HEK293 (cell line): ENCODE results near the gene TARS3.

Experiments
- KLF16 ChIP-seq: fragments of 450-650 bp; formaldehyde crosslinking; IDR thresholded peaks from 2 replicates; pipeline ENCODE4 v1.5.1; 2017; ENCODE audit warnings: missing biosample characterization, missing genetic modification characterization
- SCRT2 ChIP-seq: fragments of 450-650 bp; formaldehyde crosslinking; IDR thresholded peaks from 2 replicates; pipeline ENCODE4 v1.5.1; 2016; ENCODE audit warnings: missing biosample characterization, missing genetic modification characterization
- SETDB1 ChIP-seq: IDR thresholded peaks from one replicate; pipeline ENCODE4 v1.6.1; 2017; ENCODE audit warnings: mild to moderate bottlenecking, low read length, moderate library complexity, mixed read lengths; ENCODE audit not compliant: insufficient read length
- ZNF433 ChIP-seq: fragments of 450-650 bp; formaldehyde crosslinking; IDR thresholded peaks from 2 replicates; pipeline ENCODE4 v1.5.1; 2016; ENCODE audit warnings: missing biosample characterization, missing genetic modification characterization, low read depth
- ZNF776 ChIP-seq: fragments of 450-650 bp; formaldehyde crosslinking; IDR thresholded peaks from 2 replicates; pipeline ENCODE4 v1.5.0; 2017; ENCODE audit warnings: missing biosample characterization, missing genetic modification characterization, borderline replicate concordance
- TF ChIP-seq, protein P1 (sequence below): fragments of 450-650 bp; formaldehyde crosslinking; IDR thresholded peaks from 2 replicates; pipeline ENCODE4 v1.5.1; 2016; ENCODE audit warnings: missing biosample characterization, missing genetic modification characterization
- TF ChIP-seq, protein P2 (sequence below): IDR thresholded peaks from 2 replicates; pipeline ENCODE4 v1.6.1; 2011; ENCODE audit warnings: mild to moderate bottlenecking, low read depth, low read length, borderline replicate concordance
- TF ChIP-seq, protein P3 (sequence below): fragments of 450-650 bp; formaldehyde crosslinking; IDR thresholded peaks from 2 replicates; pipeline ENCODE4 v1.5.1; 2016; ENCODE audit warnings: missing biosample characterization, missing genetic modification characterization
- TF ChIP-seq, protein P4 (sequence below): fragments of 450-650 bp; IDR thresholded peaks from 2 replicates; pipeline ENCODE4 v1.5.1; 2018; ENCODE audit warnings: missing biosample characterization, mild to moderate bottlenecking, missing genetic modification characterization
- TF ChIP-seq, protein P5 (sequence below): fragments of 450-650 bp; formaldehyde crosslinking; IDR thresholded peaks from 2 replicates; pipeline ENCODE4 v1.5.1; 2016; ENCODE audit warnings: missing biosample characterization, missing genetic modification characterization

DNA sequence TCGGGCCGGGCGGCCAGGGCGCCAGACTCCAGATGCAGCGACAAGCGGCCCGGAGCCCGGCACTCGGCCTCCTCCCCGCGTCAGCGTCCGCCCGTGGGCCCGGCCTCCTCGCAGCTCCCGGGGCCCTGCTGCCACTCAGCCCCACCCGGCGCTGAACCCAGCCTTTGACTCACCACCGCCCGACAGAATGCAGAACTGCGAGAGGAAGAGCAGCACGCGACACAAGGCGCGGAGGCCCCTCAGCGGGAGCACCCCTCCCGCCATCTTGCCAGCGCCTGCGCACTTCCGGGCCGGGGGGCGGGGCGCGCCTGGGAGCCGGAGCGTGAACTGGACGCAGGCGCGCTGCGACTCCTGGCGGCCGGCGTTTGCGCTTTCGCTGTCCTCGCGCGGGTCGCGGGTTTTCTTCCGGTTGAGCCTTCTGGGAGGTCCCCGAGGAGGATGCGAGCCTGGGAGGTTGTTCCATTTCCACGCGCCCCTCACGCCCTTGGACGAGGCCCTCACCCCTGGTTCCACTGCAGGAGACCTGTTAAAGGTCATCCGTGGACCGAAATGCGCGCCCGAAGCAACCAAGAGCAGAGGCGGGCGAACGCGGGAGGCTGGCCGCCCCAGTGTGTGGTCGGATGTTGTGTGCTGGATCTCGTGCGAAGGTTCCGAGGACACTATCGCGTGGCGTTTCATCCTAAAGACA lies 72.0 kb downstream of the TARS3 start, which contains the start of gene TM2D3:
- TF ChIP-seq SETDB1 (no peak), KLF16 (tag by site-specific recombination) (peak; percentile 83), ZNF776 (no peak), ZNF433 (no peak), SCRT2 (no peak)
- TF ChIP-seq, protein P1, sequence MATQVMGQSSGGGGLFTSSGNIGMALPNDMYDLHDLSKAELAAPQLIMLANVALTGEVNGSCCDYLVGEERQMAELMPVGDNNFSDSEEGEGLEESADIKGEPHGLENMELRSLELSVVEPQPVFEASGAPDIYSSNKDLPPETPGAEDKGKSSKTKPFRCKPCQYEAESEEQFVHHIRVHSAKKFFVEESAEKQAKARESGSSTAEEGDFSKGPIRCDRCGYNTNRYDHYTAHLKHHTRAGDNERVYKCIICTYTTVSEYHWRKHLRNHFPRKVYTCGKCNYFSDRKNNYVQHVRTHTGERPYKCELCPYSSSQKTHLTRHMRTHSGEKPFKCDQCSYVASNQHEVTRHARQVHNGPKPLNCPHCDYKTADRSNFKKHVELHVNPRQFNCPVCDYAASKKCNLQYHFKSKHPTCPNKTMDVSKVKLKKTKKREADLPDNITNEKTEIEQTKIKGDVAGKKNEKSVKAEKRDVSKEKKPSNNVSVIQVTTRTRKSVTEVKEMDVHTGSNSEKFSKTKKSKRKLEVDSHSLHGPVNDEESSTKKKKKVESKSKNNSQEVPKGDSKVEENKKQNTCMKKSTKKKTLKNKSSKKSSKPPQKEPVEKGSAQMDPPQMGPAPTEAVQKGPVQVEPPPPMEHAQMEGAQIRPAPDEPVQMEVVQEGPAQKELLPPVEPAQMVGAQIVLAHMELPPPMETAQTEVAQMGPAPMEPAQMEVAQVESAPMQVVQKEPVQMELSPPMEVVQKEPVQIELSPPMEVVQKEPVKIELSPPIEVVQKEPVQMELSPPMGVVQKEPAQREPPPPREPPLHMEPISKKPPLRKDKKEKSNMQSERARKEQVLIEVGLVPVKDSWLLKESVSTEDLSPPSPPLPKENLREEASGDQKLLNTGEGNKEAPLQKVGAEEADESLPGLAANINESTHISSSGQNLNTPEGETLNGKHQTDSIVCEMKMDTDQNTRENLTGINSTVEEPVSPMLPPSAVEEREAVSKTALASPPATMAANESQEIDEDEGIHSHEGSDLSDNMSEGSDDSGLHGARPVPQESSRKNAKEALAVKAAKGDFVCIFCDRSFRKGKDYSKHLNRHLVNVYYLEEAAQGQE (tag by site-specific recombination), result no peak
- TF ChIP-seq, protein P2, sequence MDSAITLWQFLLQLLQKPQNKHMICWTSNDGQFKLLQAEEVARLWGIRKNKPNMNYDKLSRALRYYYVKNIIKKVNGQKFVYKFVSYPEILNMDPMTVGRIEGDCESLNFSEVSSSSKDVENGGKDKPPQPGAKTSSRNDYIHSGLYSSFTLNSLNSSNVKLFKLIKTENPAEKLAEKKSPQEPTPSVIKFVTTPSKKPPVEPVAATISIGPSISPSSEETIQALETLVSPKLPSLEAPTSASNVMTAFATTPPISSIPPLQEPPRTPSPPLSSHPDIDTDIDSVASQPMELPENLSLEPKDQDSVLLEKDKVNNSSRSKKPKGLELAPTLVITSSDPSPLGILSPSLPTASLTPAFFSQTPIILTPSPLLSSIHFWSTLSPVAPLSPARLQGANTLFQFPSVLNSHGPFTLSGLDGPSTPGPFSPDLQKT, result peak; percentile 90; the same call in 1 of the 2 replicates
- TF ChIP-seq, protein P3, sequence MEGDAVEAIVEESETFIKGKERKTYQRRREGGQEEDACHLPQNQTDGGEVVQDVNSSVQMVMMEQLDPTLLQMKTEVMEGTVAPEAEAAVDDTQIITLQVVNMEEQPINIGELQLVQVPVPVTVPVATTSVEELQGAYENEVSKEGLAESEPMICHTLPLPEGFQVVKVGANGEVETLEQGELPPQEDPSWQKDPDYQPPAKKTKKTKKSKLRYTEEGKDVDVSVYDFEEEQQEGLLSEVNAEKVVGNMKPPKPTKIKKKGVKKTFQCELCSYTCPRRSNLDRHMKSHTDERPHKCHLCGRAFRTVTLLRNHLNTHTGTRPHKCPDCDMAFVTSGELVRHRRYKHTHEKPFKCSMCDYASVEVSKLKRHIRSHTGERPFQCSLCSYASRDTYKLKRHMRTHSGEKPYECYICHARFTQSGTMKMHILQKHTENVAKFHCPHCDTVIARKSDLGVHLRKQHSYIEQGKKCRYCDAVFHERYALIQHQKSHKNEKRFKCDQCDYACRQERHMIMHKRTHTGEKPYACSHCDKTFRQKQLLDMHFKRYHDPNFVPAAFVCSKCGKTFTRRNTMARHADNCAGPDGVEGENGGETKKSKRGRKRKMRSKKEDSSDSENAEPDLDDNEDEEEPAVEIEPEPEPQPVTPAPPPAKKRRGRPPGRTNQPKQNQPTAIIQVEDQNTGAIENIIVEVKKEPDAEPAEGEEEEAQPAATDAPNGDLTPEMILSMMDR (tag by site-specific recombination), result peak; percentile 96
- TF ChIP-seq, protein P4, sequence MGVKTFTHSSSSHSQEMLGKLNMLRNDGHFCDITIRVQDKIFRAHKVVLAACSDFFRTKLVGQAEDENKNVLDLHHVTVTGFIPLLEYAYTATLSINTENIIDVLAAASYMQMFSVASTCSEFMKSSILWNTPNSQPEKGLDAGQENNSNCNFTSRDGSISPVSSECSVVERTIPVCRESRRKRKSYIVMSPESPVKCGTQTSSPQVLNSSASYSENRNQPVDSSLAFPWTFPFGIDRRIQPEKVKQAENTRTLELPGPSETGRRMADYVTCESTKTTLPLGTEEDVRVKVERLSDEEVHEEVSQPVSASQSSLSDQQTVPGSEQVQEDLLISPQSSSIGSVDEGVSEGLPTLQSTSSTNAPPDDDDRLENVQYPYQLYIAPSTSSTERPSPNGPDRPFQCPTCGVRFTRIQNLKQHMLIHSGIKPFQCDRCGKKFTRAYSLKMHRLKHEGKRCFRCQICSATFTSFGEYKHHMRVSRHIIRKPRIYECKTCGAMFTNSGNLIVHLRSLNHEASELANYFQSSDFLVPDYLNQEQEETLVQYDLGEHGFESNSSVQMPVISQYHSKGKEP (tag by site-specific recombination), result peak; percentile 69
- TF ChIP-seq, protein P5, sequence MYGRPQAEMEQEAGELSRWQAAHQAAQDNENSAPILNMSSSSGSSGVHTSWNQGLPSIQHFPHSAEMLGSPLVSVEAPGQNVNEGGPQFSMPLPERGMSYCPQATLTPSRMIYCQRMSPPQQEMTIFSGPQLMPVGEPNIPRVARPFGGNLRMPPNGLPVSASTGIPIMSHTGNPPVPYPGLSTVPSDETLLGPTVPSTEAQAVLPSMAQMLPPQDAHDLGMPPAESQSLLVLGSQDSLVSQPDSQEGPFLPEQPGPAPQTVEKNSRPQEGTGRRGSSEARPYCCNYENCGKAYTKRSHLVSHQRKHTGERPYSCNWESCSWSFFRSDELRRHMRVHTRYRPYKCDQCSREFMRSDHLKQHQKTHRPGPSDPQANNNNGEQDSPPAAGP, result peak; percentile 49
